T-helper 2 cell (primary cell): ENCODE results near the gene GP5.
A peak's percentile ranks its signal among the peaks of the same experiment; 100 is the strongest.

ENCODE experiments used
- DNase-seq, 5 experiments: peaks; one replicate each; pipeline versions ENCODE4 v3.0.0 to v3.0.0-alpha.2; 2012 to 2022
- total RNA-seq, 2 donors: gene quantifications; one replicate each; lab custom pipeline; 2026; lab: John Stamatoyannopoulos, UW

Gene GP5
- 2.2 to 3.7 reads per million in 2 donors for total RNA-seq

- DNase-seq, result no peak
These were observed at the start of gene GP5 for GRCh38 chr3:194399166-194399565. GP5 (minus strand) TSS chr3:194399266; CDS start chr3:194398282, 984 bp downstream.

- DNase-seq, result no peak
These were observed 48.6 kb upstream of the GP5 start for GRCh38 chr3:194447657-194448056.

GRCh38 chr3:194447161-194447560 lies 48.1 kb upstream of the GP5 start:
- DNase-seq, result peak in 1 of 5 experiments; percentile 87

- DNase-seq, result no peak
These were observed 47.7 kb upstream of the GP5 start for GRCh38 chr3:194446754-194447153.

- no peak for DNase-seq
These were observed 47.1 kb upstream of the GP5 start for GRCh38 chr3:194446172-194446571.

- no peak for DNase-seq
These were observed 44.8 kb upstream of the GP5 start for GRCh38 chr3:194443901-194444300.

GRCh38 chr3:194440756-194441155 lies 41.7 kb upstream of the GP5 start:
- DNase-seq, result no peak

GRCh38 chr3:194439881-194440550 lies 41.0 kb upstream of the GP5 start:
- DNase-seq, result no peak

GRCh38 chr3:194434503-194434902 lies 35.4 kb upstream of the GP5 start:
- DNase-seq, result no peak

- DNase-seq, result no peak
These were observed 32.5 kb upstream of the GP5 start for GRCh38 chr3:194431554-194431953.

- no peak for DNase-seq
These were observed 26.3 kb upstream of the GP5 start for GRCh38 chr3:194425399-194425798.

- DNase-seq, result no peak
These were observed 25.9 kb upstream of the GP5 start for GRCh38 chr3:194424953-194425352.

- DNase-seq, result no peak
These were observed 25.3 kb upstream of the GP5 start for GRCh38 chr3:194424373-194424772.

GRCh38 chr3:194423317-194423716 lies 24.3 kb upstream of the GP5 start:
- DNase-seq, result no peak

- no peak for DNase-seq
These were observed 23.1 kb upstream of the GP5 start for GRCh38 chr3:194422188-194422587.

- no peak for DNase-seq
These were observed 19.6 kb upstream of the GP5 start for GRCh38 chr3:194418671-194419070.

GRCh38 chr3:194407423-194407822 lies 8.4 kb upstream of the GP5 start:
- no peak for DNase-seq

- DNase-seq, result no peak
These were observed 6.7 kb upstream of the GP5 start for GRCh38 chr3:194405766-194406165.

- DNase-seq, result peak in 2 of 5 experiments; percentile 8 to 54
These were observed 5.5 kb upstream of the GP5 start for GRCh38 chr3:194404365-194405140.

GRCh38 chr3:194401868-194402329 lies 2.8 kb upstream of the GP5 start:
- no peak for DNase-seq

- DNase-seq, result no peak
These were observed 2.3 kb upstream of the GP5 start for GRCh38 chr3:194401346-194401745.

GRCh38 chr3:194399874-194400411 lies 877 bp upstream of the GP5 start:
- DNase-seq, result no peak

GRCh38 chr3:194397757-194398312 lies 1.2 kb downstream of the GP5 start:
- DNase-seq, result peak in 1 of 5 experiments; percentile 73
